Measurements from ENCODE around the gene TYSND1. TPM values are rescaled to one million over a fixed set of nuclear protein-coding genes. Genes with fewer than 3 reads are reported as not detected.

The TYSND1 gene
- total RNA-seq (2022; extraction: Qiagen RNA extraction; ENCODE audit: low read depth): 12.5 to 20.0 TPM (median 18.1 TPM) in 5 replicates

GRCh38 chr10:70146489-70147258, at the start of gene TYSND1:
TYSND1 (minus strand) TSS chr10:70146700; CDS start chr10:70146586, 114 bp downstream.

GRCh38 chr10:70132098-70133029, 14.1 kb downstream of the TYSND1 start, which contains the start of gene AIFM2:
AIFM2 (minus strand) TSS chr10:70132825; CDS start chr10:70124084, 8,741 bp downstream.

Other genes with a start within 250 kb of the TYSND1 start
- 24.8 to 31.5 TPM (median 28.6 TPM) in 5 replicates for gene MACROH2A2, start 93.9 kb downstream of the TYSND1 start, total RNA-seq (2022; extraction: Qiagen RNA extraction; ENCODE audit: low read depth)
- 28.7 to 37.7 TPM (median 37.3 TPM) in 5 replicates for gene AIFM2, start 13.9 kb downstream of the TYSND1 start, total RNA-seq (2022; extraction: Qiagen RNA extraction; ENCODE audit: low read depth)
- 74.9 to 120 TPM (median 81.1 TPM) in 5 replicates for gene SAR1A, start 23.8 kb upstream of the TYSND1 start, total RNA-seq (2022; extraction: Qiagen RNA extraction; ENCODE audit: low read depth)
- gene PPA1, start 86.7 kb upstream of the TYSND1 start, total RNA-seq (2022; extraction: Qiagen RNA extraction; ENCODE audit: low read depth): 184 to 232 TPM (median 201 TPM) in 5 replicates
- gene NPFFR1, start 137.3 kb upstream of the TYSND1 start, total RNA-seq (2022; extraction: Qiagen RNA extraction; ENCODE audit: low read depth): 0.01 TPM in 1 of 5 replicates, not detected in the others
- gene LRRC20, start 235.9 kb upstream of the TYSND1 start, total RNA-seq (2022; extraction: Qiagen RNA extraction; ENCODE audit: low read depth): 15.6 to 19.7 TPM (median 18.1 TPM) in 5 replicates

Data from A549 treated with RU486 at 1 μM for 4 hours (cell line).